Amygdala (tissue), 56 donors: ENCODE measurements around the gene GNAZ.
A peak's percentile ranks its signal among the peaks of the same experiment; 100 is the strongest.

Experiments used
- DNase-seq, 56 donors: peaks; one replicate each; lab custom pipeline; 2025; lab: John Stamatoyannopoulos, UW

Gene GNAZ

GRCh38 chr22:23146478-23147205 is 76.3 kb downstream of the GNAZ start:
- no peak for DNase-seq

DNA sequence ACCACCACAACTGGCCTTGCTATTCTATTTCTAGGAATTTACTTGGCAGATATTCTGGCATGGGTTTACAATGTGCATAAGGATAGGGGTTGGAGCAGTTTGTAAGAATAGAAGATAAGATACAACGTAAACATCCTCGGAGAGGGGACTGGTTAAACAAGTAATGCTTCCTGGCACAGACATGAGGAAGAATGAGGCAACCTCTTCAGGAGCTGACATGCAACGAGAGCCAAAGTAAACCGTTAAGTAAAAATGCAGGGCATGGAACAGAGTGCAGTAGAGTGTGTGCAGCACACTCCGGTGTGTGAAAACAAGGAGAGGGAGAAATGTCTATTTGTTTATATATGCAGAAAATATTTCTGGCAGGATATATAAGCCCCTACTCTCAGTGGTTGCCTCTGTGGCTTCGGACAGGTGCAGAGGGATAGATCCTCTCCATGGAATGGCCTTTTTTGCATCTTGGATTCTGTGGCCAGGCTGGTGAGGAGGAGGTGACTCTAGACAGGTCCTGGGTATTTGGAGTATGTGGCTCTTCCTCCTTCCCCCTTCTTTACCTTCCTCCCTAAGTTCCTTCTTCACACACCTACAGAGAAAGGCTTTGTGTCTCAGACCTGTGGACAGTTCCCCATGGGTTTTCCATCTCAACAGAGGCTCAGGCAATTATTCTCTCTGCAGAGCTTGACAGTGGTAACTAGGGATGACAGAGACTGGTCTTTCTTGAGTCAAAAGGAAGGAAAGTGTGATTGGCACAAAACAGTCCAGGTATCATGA is 77.5 kb downstream of the GNAZ start:
- DNase-seq, result no peak

DNA sequence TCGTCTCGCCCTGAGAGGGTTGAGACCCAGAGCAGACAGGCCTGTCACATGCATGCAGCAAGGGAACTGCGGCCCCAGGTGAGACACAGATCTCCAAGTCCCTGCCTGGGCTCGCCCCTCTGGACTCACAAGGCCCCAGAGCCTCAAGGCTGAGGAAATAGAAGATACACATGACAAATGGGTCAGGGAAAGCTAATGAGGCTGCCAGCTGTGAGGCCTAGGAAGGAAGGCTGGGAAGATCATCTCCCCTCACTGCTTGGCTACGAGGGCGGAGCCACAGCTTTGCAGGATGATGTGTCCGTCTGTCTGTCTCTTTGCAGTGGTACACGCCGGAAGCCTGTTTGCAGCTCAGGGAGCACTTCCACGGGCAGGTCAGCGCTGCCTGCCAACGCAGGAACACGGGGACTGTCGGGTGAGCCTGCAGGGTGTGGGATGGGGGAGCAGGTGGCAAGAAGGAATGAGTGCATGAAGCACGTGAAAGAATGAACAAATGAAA is 79.5 kb downstream of the GNAZ start:
- DNase-seq, result no peak

DNA sequence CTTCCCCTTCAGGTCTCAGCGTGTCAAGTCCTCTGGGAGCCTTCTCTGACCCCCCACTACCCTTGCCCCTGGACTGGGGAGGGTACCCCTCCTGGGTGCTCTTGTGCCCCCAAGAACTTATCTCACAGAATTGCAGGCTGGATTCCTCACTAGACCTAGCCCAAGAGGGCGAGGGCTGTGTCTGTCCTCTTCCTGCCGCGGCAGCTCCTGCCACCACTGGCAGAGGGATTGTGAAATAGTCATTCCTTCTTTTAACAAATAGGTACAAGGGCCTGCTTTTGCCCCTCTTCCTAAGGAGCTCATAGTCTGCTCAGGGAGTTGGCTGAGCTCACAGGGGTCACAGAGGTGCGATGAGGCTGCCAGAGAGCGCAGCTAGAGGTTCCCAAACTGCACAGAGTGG is 80.4 kb downstream of the GNAZ start:
- no peak for DNase-seq

- no peak for DNase-seq
These were observed 81.5 kb downstream of the GNAZ start for GRCh38 chr22:23151827-23152226.

DNA sequence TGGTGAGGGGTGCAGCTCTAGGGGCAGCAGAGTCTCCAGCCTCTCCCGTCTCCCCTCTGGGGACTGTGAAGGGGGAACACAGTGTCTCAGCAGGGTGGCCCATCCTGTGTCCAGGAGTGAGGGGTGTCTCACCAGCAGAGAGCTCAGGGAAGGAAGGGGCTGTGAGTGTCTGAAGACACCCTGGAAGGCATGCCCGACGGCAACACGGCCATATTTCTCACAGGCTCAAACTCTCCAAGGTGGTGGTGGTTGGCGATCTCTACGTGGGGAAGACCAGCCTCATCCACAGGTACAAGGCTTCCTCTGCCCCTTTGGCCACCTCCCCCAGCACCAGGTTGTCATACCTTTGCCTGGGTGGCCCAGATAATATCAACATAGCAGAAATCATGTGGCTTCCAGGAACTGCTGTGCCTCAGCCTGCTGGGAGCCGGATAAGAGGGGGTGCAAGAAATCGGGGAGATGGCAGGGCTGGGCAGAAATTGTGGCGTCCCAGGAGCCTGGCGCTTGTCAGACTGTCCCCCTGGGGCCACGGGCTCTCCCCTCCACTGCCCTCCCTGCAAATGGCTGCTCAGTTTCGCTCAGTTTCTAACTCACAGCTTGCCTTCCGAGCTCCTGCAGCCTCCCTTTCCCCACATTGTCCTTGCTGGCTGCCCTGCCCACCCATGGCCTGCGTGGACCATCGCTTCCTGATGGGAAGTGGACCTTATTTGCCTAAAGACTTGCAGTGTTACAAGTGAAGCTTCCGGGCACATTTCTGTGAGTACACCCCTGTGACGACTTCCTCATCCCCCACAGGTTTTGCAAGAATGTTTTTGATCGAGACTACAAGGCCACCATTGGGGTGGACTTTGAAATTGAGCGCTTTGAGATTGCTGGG is 82.2 kb downstream of the GNAZ start:
- no peak for DNase-seq

DNA sequence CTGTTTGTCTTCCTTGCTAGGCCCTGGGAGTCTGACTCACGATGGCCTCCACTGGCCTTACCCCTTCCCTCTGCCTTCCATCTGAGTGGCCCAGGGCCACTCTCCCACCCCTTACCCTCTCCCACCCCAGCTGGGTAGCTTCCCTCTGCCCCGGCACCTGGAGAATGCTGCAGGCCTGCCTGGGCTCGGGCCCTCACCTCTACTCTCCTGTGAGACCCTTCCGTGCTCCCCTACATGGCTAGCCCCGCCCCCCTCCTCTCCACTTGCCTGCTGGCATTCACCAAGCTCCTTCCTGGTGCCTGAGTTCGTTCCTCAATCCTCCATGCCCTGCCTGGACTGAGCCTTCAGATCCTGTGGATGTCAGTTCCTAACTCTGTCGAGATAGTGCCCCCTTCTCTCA is 83.7 kb downstream of the GNAZ start:
- DNase-seq, result no peak

- DNase-seq, result no peak
These were observed 84.1 kb downstream of the GNAZ start for GRCh38 chr22:23154461-23154860.

- DNase-seq, result no peak
These were observed 84.8 kb downstream of the GNAZ start for GRCh38 chr22:23155143-23155542.

GRCh38 chr22:23155831-23156230 is 85.5 kb downstream of the GNAZ start:
- DNase-seq, result no peak

GRCh38 chr22:23156286-23156685 is 86.0 kb downstream of the GNAZ start:
- DNase-seq, result no peak

DNA sequence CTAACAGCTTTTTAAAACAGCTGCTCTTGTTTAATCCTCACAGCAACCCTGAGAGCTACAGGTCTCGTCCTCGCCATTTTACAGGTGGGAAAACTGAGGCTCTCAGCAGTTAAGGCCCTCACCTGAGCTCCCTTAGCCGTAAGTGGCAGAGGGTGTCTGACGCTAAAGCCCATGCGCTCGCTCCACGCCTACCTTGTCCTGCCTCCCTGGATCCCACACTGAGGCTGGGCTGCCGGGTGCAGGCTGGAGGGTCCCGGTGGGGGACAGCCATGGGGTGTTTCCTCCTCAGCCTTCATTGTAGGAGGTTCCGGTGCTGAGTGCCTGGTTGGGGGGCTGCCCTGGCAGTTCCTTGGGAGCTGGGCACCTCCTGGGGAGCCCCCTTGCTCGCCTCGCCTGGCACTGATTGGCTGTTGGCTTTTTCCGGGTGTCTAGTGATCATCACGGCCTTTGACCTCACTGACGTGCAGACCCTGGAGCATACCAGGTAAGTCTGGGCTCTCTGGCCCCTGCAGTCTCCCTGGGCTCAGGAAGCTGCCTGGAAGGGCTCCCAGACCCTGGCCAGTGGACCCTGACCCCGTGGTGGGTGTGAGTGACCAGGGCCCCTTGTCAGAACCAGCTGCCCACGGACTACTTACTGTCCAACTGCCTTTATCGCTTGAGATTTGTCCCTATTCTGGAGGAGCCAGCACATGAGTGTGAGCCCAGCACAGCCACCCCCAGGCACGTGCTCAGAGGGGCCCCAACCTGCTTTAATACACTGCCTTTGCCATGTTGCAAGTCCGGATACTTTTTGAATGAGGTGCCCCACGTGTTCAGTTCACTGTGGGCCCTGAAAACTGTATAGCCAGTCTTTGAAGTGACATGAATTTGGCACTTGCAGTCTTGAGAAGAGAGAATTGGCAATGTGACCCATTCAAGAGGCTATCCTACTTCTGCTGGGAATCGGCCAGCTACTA is 87.5 kb downstream of the GNAZ start:
- DNase-seq, result no peak

GRCh38 chr22:23158516-23159290 is 88.4 kb downstream of the GNAZ start:
- DNase-seq, result no peak

DNA sequence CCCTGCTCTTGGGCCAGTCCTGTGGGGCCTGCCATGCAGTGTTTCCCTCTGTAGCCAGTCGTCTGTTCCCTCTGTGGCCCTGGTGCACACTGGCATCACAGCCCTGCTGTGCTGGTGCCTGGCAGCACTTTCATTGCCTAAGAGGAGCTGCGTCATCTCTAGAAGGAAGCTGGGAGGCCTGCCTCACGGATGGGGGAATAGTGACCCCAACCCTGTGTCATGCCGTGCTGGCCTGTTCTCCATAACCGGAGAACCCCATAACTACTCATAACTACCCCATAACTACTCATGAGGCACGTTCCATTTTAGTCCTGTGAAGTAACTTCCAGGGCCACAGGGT is 88.9 kb downstream of the GNAZ start:
- DNase-seq, result no peak

DNA sequence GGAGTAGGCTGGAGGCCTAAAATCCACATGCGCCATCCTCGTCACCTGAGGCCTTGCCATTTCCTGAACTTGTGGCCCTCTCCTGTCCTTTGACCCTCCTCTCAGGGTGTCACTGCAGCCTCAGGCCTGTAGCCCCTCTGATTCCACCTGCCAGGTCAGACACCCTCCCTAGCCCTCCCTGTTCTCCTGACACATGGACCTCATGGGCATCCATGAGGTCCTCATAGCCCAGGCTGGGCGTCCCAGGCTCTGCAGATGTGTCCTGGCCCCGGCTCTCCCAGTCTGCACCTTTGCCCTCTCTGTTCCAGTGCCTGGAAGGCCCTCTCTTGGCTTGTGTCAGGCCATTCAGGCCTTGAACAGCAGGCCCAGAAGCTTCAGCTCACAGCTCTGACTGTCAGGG is 90.7 kb downstream of the GNAZ start:
- DNase-seq, result no peak

DNA sequence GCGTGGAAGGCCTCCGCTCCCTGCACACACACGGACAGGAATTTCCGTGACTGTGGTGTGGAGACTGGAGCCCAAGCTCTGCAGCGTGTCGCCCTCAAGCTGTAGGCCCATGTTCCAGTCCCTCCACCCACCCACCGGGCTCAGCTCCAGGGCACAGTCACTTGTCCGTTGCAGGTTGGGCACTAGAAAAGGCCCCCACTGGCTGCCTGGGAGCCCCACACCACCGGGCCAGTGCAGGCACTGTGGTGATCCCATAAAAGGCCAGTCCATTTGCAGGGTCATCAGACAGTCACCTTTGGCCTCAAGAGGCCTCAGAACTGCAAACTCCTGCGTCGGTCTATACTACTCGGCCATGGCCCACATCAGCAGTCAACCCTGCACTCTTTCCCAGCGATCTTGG is 91.3 kb downstream of the GNAZ start:
- no peak for DNase-seq

DNA sequence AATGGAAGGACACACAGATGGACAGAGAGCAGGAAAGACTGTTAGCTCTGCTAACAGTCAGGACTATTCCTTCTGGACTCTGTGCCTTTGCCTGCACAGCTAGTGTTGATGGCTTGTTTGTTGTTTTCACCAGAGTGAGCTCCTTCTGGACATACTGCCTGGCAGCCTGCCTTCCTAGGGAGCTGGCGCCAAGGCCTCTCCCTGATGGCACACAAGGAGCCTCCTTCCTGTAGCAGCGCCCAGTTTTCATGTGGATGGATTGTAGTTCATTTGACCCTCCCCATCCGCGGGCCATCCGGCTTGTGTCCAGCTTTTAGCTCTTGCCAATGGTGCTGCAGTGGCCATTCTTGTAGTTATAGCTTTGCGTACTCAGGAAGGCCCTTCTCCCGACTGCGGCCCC is 93.3 kb downstream of the GNAZ start:
- DNase-seq, result peak in 51 of 56 donors; percentile 8 to 88 (median 55)

GRCh38 chr22:23164091-23164490 is 93.8 kb downstream of the GNAZ start:
- no peak for DNase-seq
